Large intestine (tissue), 3 donors: ENCODE data around the gene ZMYND8. TPM values are rescaled to one million over a fixed set of nuclear protein-coding genes. Genes with fewer than 3 reads are reported as not detected.

Source experiments
- DNase-seq, 2 donors: peaks; one replicate each; pipeline versions ENCODE4 v3.0.0 to v3.0.0-alpha.2; 2013
- H3K27ac ChIP-seq: one replicate; pipeline ENCODE4 v1.5.1; 2013; ENCODE audit warnings: low read length
- H3K27me3 ChIP-seq: 2 replicates; pipeline ENCODE4 v1.6.1; 2013; ENCODE audit warnings: low read length; ENCODE audit not compliant: control insufficient read depth, insufficient read depth
- H3K36me3 ChIP-seq: 2 replicates; pipeline ENCODE4 v1.6.1; 2013; ENCODE audit warnings: low read length; ENCODE audit not compliant: control insufficient read depth, insufficient read depth
- H3K4me1 ChIP-seq: one replicate; pipeline ENCODE4 v1.6.1; 2013; ENCODE audit warnings: low read length; ENCODE audit not compliant: control insufficient read depth, insufficient read depth
- H3K4me3 ChIP-seq: one replicate; pipeline ENCODE4 v1.5.1; 2013; ENCODE audit warnings: low read length
- H3K9me3 ChIP-seq: one replicate; pipeline ENCODE4 v1.6.1; 2013; ENCODE audit warnings: mild to moderate bottlenecking, low read depth, low read length, moderate library complexity; ENCODE audit not compliant: control insufficient read depth
- WGBS: methylation state at CpG from one replicate; pipeline ENCODE4 v1.1.5; 2013; ENCODE audit warnings: low lambda C conversion rate; ENCODE audit not compliant: insufficient coverage; 5-methylcytosine and 5-hydroxymethylcytosine counted together
- polyA plus RNA-seq: library from polyadenylated mRNA; unstranded; fragments of 120-200 nt; gene quantifications from one replicate; pipeline ENCODE4 v1.2.1, GENCODE V29; 2013

ZMYND8 gene
- polyA plus RNA-seq, 1 donor = 25.5 TPM

- no peaks in the 10 kb centered on the region for H3K27me3 ChIP-seq
- no peak overlapping the region for H3K27ac ChIP-seq
- no CpG with 5 or more reads among the region's 3 CpGs for WGBS
- peaks cover 13% of the 10 kb centered on the region for H3K36me3 ChIP-seq
- H3K4me1 ChIP-seq = peaks cover 39% of the 10 kb centered on the region
- no peak overlapping the region for H3K4me3 ChIP-seq
- no peak for DNase-seq
- no peaks in the 10 kb centered on the region for H3K9me3 ChIP-seq
Observed at GRCh38 chr20:47330071-47330470, 26.4 kb downstream of the ZMYND8 start.

GRCh38 chr20:47328129-47328528 is 28.4 kb downstream of the ZMYND8 start:
- no peak for DNase-seq
- Histone ChIP-seq H3K4me3 (no peak overlapping the region), H3K4me1 (peaks cover 27% of the 10 kb centered on the region), H3K36me3 (peaks cover 13% of the 10 kb centered on the region), H3K27me3 (no peaks in the 10 kb centered on the region), H3K27ac (no peak overlapping the region), H3K9me3 (no peaks in the 10 kb centered on the region)
- WGBS = no CpG with 5 or more reads among the region's 1 CpG

GRCh38 chr20:47327711-47328110 is 28.8 kb downstream of the ZMYND8 start:
- Histone ChIP-seq H3K4me1 (peaks cover 24% of the 10 kb centered on the region), H3K27me3 (no peaks in the 10 kb centered on the region), H3K27ac (no peak overlapping the region), H3K36me3 (peaks cover 13% of the 10 kb centered on the region), H3K9me3 (no peaks in the 10 kb centered on the region), H3K4me3 (no peak overlapping the region)
- WGBS = 93% methylated on average over 3 of the region's 7 CpGs
- no peak for DNase-seq

GRCh38 chr20:47326658-47327268 is 29.7 kb downstream of the ZMYND8 start:
- H3K4me3 ChIP-seq = no peak overlapping the region
- H3K9me3 ChIP-seq = no peaks in the 10 kb centered on the region
- no peak for DNase-seq
- peaks cover 23% of the 10 kb centered on the region for H3K4me1 ChIP-seq
- H3K27me3 ChIP-seq = no peaks in the 10 kb centered on the region
- no peak overlapping the region for H3K27ac ChIP-seq
- peaks cover 10% of the 10 kb centered on the region for H3K36me3 ChIP-seq
- no CpG with 5 or more reads among the region's 10 CpGs for WGBS

- Histone ChIP-seq H3K4me1 (peaks cover 23% of the 10 kb centered on the region), H3K36me3 (peaks cover 7% of the 10 kb centered on the region), H3K4me3 (no peak overlapping the region), H3K27ac (no peak overlapping the region), H3K27me3 (no peaks in the 10 kb centered on the region), H3K9me3 (no peaks in the 10 kb centered on the region)
- DNase-seq = no peak
- WGBS = no CpG with 5 or more reads among the region's 6 CpGs
Observed at GRCh38 chr20:47325242-47325641, 31.3 kb downstream of the ZMYND8 start.

- H3K36me3 ChIP-seq = no peaks in the 10 kb centered on the region
- peak; percentile 78 to 90 for DNase-seq
- no CpG with 5 or more reads among the region's 7 CpGs for WGBS
- H3K9me3 ChIP-seq = no peaks in the 10 kb centered on the region
- peak overlapping the region; percentile 92 for H3K27ac ChIP-seq
- H3K4me3 ChIP-seq = no peak overlapping the region
- no peaks in the 10 kb centered on the region for H3K27me3 ChIP-seq
- peaks cover 57% of the 10 kb centered on the region for H3K4me1 ChIP-seq
Observed at GRCh38 chr20:47320990-47321805, 35.3 kb downstream of the ZMYND8 start.

- peak; percentile 84 to 90 for DNase-seq
- no peaks in the 10 kb centered on the region for H3K9me3 ChIP-seq
- WGBS = 0% methylated on average over 1 of the region's 17 CpGs
- H3K27me3 ChIP-seq = no peaks in the 10 kb centered on the region
- peak overlapping the region; percentile 92 for H3K27ac ChIP-seq
- no peak overlapping the region for H3K4me3 ChIP-seq
- peaks cover 66% of the 10 kb centered on the region for H3K4me1 ChIP-seq
- no peaks in the 10 kb centered on the region for H3K36me3 ChIP-seq
Observed at GRCh38 chr20:47319517-47320252, 36.8 kb downstream of the ZMYND8 start.

GRCh38 chr20:47318586-47319516 is 37.6 kb downstream of the ZMYND8 start:
- Histone ChIP-seq H3K9me3 (no peaks in the 10 kb centered on the region), H3K27me3 (no peaks in the 10 kb centered on the region), H3K4me1 (peaks cover 69% of the 10 kb centered on the region), H3K36me3 (peaks cover 2% of the 10 kb centered on the region), H3K4me3 (peak overlapping the region; percentile 2), H3K27ac (peak overlapping the region; percentile 92)
- DNase-seq = peak in 1 of 2 donors; percentile 76
- no CpG with 5 or more reads among the region's 28 CpGs for WGBS

- 45% methylated on average over 4 of the region's 7 CpGs for WGBS
- Histone ChIP-seq H3K36me3 (peaks cover 2% of the 10 kb centered on the region), H3K4me3 (no peak overlapping the region), H3K4me1 (peaks cover 69% of the 10 kb centered on the region), H3K27me3 (no peaks in the 10 kb centered on the region), H3K9me3 (no peaks in the 10 kb centered on the region), H3K27ac (peak overlapping the region; percentile 92)
- DNase-seq = peak; percentile 80 to 94
Observed at GRCh38 chr20:47318027-47318585, 38.4 kb downstream of the ZMYND8 start.
